Adrenal gland (tissue), 12 donors: ENCODE measurements around the gene MLN. TPM values are rescaled to one million over a fixed set of nuclear protein-coding genes. Genes with fewer than 3 reads are reported as not detected.

ENCODE experiments used
- DNase-seq, 7 donors: peaks; one replicate each; pipeline ENCODE4 v3.0.0-alpha.2; 2019 to 2020
- H3K27ac ChIP-seq, 5 donors: fragments of 200-600 bp; sonication (generic) in 4 of 5; 1 replicate in 3 of 5; 2 replicates in 2 of 5; pipeline versions ENCODE4 v1.5.1 to v1.8.0; 2016 to 2020; ENCODE audit warnings: mild to moderate bottlenecking in 1 of 5
- H3K27me3 ChIP-seq: fragments of 200-600 bp; 2 replicates; pipeline ENCODE4 v1.8.0; 2021
- H3K36me3 ChIP-seq, 2 donors: fragments of 200-600 bp; replicated peaks in 1 of 2; 1 replicate in 1 of 2; 2 replicates in 1 of 2; pipeline versions ENCODE4 v1.5.1 to v1.8.0; 2018 to 2022
- H3K4me1 ChIP-seq, 2 donors: fragments of 200-600 bp; replicated peaks in 1 of 2; 1 replicate in 1 of 2; 2 replicates in 1 of 2; pipeline versions ENCODE4 v1.5.1 to v1.8.0; 2018 to 2021
- H3K4me3 ChIP-seq, 4 donors: fragments of 200-600 bp; sonication (generic) in 3 of 4; one replicate each; pipeline ENCODE4 v1.5.1; 2016 to 2018
- H3K9me3 ChIP-seq, 3 donors: fragments of 200-600 bp; sonication (generic) in 1 of 3; replicated peaks in 1 of 3; 1 replicate in 2 of 3; 2 replicates in 1 of 3; pipeline versions ENCODE4 v1.5.1 to v1.8.0; 2016 to 2021
- POLR2A ChIP-seq, 2 donors: fragments of 450-650 bp; IDR thresholded peaks; one replicate each; pipeline ENCODE4 v1.6.1; 2017; ENCODE audit warnings: antibody characterized with exemption in 2 of 2, mild to moderate bottlenecking in 2 of 2, moderate library complexity in 1 of 2
- WGBS, 4 donors: extraction: QIAGEN DNeasy Blood & Tissue Kit in 2 of 4; methylation state at CpG; one replicate each; pipeline versions ENCODE4 v1.1.5 to v1.1.7; 2013 to 2017; 5-methylcytosine and 5-hydroxymethylcytosine counted together
- intact Hi-C, 2 donors: fragments of 100-400 bp; cut with DNase I; formaldehyde crosslinking; loops; one replicate each; pipeline versions ENCODE4 v1.14.1 to v1.15.0; 2022 to 2023
- polyA plus RNA-seq, 3 donors: library from polyadenylated mRNA; stranded (reverse); fragments of 200-250 nt in 2 of 3; fragments of 350-450 nt in 1 of 3; fragmentation: Illumina TruSeq in 1 of 3; extraction: RNeasy Lipid Tissue Mini Kit (QIAGEN cat#74804) in 1 of 3; gene quantifications; one replicate each; pipeline ENCODE4 v1.2.3, GENCODE V29; 2013 to 2014
- total RNA-seq, 9 donors: library from RNA; depleted of rRNA in 4 of 9; stranded (reverse); fragments of >200 nt in 4 of 9; fragments of 120-200 nt in 1 of 9; fragmentation: NEBNext Ultra II Directional in 1 of 9; extraction: Animal tissue kit (Norgen Biotek cat#: 25700) in 1 of 9; gene quantifications; one replicate each; pipeline versions ENCODE4 v1.1.0 to v1.2.4, GENCODE V29; 2013 to 2023
- TF ChIP-seq, protein P1 (sequence below), 6 experiments: fragments of 450-650 bp in 4 of 6; fragments of 200-600 bp in 2 of 6; sonication (generic) in 1 of 6; IDR thresholded peaks; 1 replicate in 5 of 6; 2 replicates in 1 of 6; pipeline versions ENCODE4 v1.5.1 to v1.8.0; 2016 to 2021; ENCODE audit warnings: antibody characterized with exemption in 6 of 6, mild to moderate bottlenecking in 2 of 6, moderate library complexity in 1 of 6
- donor health status: healthy with polysubstance abuse.
- donor health status: Bipolar disorder and iron deficiency.
- donor health status: DM: yes; HTN: yes; CAD: no.
- donor health status: DM: no; HTN: no; CAD: no.
- donor health status: DM: no; HTN: no; CAD: no.
- donor health status: DM: yes; HTN: yes; CAD: no.

The MLN gene
- total and polyA plus RNA-seq, 12 donors, result not detected

DNA sequence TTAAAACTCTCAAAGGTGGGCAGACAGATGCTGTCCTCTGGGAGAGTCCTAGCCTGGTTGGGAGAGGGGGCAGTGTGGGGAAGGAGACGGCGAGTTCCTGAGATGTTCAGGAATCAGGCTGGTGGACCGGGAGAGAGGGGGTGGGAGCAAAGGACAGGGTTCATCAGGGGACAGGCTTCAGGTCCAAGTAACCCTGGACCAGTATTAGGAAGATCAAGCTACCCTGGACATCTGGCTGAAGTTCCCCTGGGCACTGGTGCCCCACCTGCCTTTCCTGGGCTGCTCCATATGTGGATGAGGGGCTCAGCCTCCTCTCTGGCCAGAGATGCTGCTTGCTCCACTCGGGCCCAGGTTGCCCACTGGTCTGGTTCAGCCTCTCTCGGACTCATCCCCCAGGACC lies 56.0 kb downstream of the MLN start:
- WGBS, 4 donors, result 86 to 95% (median 89%) methylated on average over 3 to 5 of the region's 5 CpGs
- intact Hi-C loops, result no loop called here
- TF ChIP-seq, protein P1, sequence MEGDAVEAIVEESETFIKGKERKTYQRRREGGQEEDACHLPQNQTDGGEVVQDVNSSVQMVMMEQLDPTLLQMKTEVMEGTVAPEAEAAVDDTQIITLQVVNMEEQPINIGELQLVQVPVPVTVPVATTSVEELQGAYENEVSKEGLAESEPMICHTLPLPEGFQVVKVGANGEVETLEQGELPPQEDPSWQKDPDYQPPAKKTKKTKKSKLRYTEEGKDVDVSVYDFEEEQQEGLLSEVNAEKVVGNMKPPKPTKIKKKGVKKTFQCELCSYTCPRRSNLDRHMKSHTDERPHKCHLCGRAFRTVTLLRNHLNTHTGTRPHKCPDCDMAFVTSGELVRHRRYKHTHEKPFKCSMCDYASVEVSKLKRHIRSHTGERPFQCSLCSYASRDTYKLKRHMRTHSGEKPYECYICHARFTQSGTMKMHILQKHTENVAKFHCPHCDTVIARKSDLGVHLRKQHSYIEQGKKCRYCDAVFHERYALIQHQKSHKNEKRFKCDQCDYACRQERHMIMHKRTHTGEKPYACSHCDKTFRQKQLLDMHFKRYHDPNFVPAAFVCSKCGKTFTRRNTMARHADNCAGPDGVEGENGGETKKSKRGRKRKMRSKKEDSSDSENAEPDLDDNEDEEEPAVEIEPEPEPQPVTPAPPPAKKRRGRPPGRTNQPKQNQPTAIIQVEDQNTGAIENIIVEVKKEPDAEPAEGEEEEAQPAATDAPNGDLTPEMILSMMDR (IDR thresholded peaks at IDR 0.05), result no peak
- no peak for TF ChIP-seq POLR2A (IDR thresholded peaks at IDR 0.05)
- Histone ChIP-seq H3K27ac (no peak overlapping the region), H3K9me3 (no peaks in the 10 kb centered on the region), H3K4me1 (peaks cover 0 to 4% of the 10 kb centered on the region in 2 donors), H3K27me3 (peaks cover 12% of the 10 kb centered on the region), H3K4me3 (no peak overlapping the region), H3K36me3 (no peaks in the 10 kb centered on the region)
- no peak for DNase-seq

DNA sequence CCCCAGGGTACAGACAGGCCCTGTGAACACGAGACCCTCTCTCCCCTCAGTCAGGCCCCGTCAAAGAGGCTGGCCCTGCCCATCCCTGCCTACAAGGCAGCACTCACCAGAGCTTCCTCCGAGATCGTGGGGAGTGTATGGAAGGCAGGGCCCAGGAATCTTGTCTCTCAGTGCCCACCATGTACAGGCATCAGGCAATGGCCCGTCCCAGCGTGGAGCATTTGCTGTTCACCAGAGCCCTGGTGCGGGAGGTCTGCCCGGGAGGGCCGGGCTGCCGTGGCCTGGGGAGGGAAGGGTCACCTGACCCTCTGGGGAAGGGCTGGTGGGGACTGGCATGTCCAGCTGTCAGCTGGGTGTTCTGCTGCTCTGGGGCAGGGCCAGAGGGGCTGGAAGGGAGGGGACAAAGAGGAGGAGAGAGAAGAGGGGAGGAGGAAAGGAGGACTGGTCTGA lies 57.1 kb downstream of the MLN start, which contains the start of gene IP6K3:
TSS of gene IP6K3 (minus strand) at position 255 of the 450 bp plus-strand sequence. CDS start 11,429 bp downstream, outside the sequence.
- intact Hi-C loops, result no loop called here
- Histone ChIP-seq H3K27me3 (peaks cover 20% of the 10 kb centered on the region), H3K36me3 (no peaks in the 10 kb centered on the region), H3K9me3 (no peaks in the 10 kb centered on the region), H3K4me1 (peaks cover 0 to 4% of the 10 kb centered on the region in 2 donors), H3K27ac (peak within 1 kb of the TSS in 2 of 5 donors; percentile 61 to 72), H3K4me3 (no peak within 1 kb of the TSS)
- DNase-seq, result no peak
- TF ChIP-seq, protein P1 (IDR thresholded peaks at IDR 0.05), result no peak
- TF ChIP-seq POLR2A (IDR thresholded peaks at IDR 0.05), result peak in 1 of 2 donors; percentile 27
- WGBS, 4 donors, result 20 to 64% (median 57%) methylated on average over 1 to 10 of the region's 10 CpGs

DNA sequence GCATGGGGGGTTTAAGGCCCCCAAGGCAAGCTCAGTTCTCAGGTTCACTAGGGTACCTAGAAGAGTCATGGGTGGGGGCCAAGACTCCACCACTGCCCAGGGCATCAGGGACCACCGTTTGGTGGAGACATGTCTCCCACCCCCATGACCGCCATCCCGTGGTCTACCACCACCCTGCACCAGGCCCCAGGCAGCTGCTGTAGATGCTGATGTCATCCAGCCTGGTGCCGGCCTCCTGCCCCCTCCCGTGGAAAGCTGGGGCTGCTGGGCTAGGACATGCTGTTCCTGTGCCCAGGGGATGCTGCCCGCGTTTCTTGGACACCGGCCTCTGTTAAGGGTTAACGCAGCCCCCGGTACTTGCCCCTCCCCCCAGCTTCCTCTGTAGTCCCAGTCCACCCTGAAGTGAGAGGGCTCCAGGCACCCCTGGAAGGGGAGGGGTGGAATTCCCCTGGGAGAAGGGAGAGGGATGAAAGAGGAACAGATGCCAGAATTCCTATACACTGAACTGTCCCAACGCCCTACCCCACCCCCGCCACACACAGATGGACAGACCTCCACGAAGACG lies 57.7 kb downstream of the MLN start:
- H3K36me3 ChIP-seq, result no peaks in the 10 kb centered on the region
- H3K9me3 ChIP-seq, result no peaks in the 10 kb centered on the region
- H3K4me3 ChIP-seq, result no peak overlapping the region
- WGBS, 4 donors, result 21 to 53% (median 50%) methylated on average over 4 to 14 of the region's 14 CpGs
- TF ChIP-seq, protein P1 (IDR thresholded peaks at IDR 0.05), result no peak
- TF ChIP-seq POLR2A (IDR thresholded peaks at IDR 0.05), result no peak
- intact Hi-C loops, result no loop called here
- no peak for DNase-seq
- peaks cover 0 to 4% of the 10 kb centered on the region in 2 donors for H3K4me1 ChIP-seq
- peaks cover 20% of the 10 kb centered on the region for H3K27me3 ChIP-seq
- peak overlapping the region in 2 of 5 donors; percentile 61 to 72 for H3K27ac ChIP-seq

DNA sequence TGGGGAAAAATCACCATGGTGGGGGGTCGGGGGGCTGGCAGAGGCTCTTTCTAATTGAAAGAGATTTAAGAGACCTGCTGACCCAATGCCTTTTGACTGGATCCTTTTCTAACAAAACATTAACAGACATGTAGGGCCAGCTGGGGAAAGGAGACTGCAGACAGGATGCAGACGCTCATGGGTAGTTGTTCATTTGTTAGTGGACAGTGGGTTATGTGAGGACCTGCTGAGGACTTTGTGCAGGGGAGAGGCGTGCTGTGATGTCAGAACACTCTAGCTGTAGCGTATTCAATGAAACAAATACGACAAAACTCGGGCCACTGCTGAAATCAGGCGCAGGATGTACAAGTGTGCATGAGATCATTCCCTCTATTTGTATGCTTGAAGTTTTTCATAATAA lies 58.3 kb downstream of the MLN start:
- WGBS, 4 donors, result 73 to 80% (median 75%) methylated on average over 7 of the region's 7 CpGs
- peak overlapping the region in 2 of 5 donors; percentile 61 to 72 for H3K27ac ChIP-seq
- intact Hi-C loops, result no loop called here

More for the DNA sequence above, 58.3 kb downstream of the MLN start:
- Histone ChIP-seq H3K36me3 (no peaks in the 10 kb centered on the region), H3K4me3 (no peak overlapping the region), H3K4me1 (peaks cover 0 to 4% of the 10 kb centered on the region in 2 donors), H3K27me3 (peaks cover 20% of the 10 kb centered on the region), H3K9me3 (no peaks in the 10 kb centered on the region)
- DNase-seq, result no peak
- no peak for TF ChIP-seq POLR2A (IDR thresholded peaks at IDR 0.05)
- TF ChIP-seq, protein P1 (IDR thresholded peaks at IDR 0.05), result no peak
